ENCODE results near the gene SUGCT.

SUGCT gene

GRCh38 chr7:40873248-40873647, 738.4 kb downstream of the SUGCT start:
- H3K27me3 Mint-ChIP-seq, result no peaks in the 10 kb centered on the region

GRCh38 chr7:40874756-40875155, 740.0 kb downstream of the SUGCT start:
- Mint-ChIP-seq H3K27me3 (no peaks in the 10 kb centered on the region), H3K9me3 (peaks cover 2% of the 10 kb centered on the region), H3K27ac (no peak overlapping the region), H3K4me3 (no peak overlapping the region), H3K36me3 (no peaks in the 10 kb centered on the region), H3K4me1 (no peaks in the 10 kb centered on the region)
- ATAC-seq, result no peak

More at GRCh38 chr7:40873248-40873647, 738.4 kb downstream of the SUGCT start:
- H3K4me3 Mint-ChIP-seq, result no peak overlapping the region
- no peaks in the 10 kb centered on the region for H3K4me1 Mint-ChIP-seq
- no peak for ATAC-seq
- H3K9me3 Mint-ChIP-seq, result peaks cover 2% of the 10 kb centered on the region
- no peak overlapping the region for H3K27ac Mint-ChIP-seq
- no peaks in the 10 kb centered on the region for H3K36me3 Mint-ChIP-seq

- H3K4me1 Mint-ChIP-seq, result no peaks in the 10 kb centered on the region
- H3K9me3 Mint-ChIP-seq, result no peaks in the 10 kb centered on the region
- no peak overlapping the region for H3K4me3 Mint-ChIP-seq
- H3K27ac Mint-ChIP-seq, result no peak overlapping the region
- H3K27me3 Mint-ChIP-seq, result no peaks in the 10 kb centered on the region
- ATAC-seq, result no peak
- no peaks in the 10 kb centered on the region for H3K36me3 Mint-ChIP-seq
Measured at GRCh38 chr7:40876601-40877000, 741.8 kb downstream of the SUGCT start.

- Mint-ChIP-seq H3K27me3 (no peaks in the 10 kb centered on the region), H3K27ac (no peak overlapping the region), H3K4me1 (no peaks in the 10 kb centered on the region), H3K4me3 (no peak overlapping the region), H3K9me3 (no peaks in the 10 kb centered on the region), H3K36me3 (no peaks in the 10 kb centered on the region)
- ATAC-seq, result no peak
Measured at GRCh38 chr7:40879941-40880543, 745.2 kb downstream of the SUGCT start.

DNA sequence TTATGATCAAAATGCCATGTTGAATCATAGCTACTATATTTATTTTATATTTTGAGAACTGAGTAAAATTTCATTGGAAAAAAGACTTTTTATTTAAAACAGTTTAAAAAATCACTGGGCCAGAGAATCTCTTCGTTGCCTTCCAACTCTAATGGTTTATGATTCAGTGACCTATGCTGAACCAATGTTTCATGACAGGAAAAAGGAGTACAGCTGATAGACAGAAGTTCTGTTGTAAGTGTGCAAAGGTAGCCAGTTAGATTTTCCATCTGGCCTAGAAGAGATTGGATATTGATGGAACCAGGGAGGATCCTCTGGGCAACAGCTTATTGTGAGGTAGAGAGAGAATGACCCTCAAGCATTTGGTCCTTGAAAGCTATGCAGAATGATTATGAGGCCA, 745.8 kb downstream of the SUGCT start:
- Mint-ChIP-seq H3K27ac (no peak overlapping the region), H3K9me3 (no peaks in the 10 kb centered on the region), H3K4me1 (no peaks in the 10 kb centered on the region), H3K27me3 (no peaks in the 10 kb centered on the region), H3K4me3 (no peak overlapping the region), H3K36me3 (no peaks in the 10 kb centered on the region)
- ATAC-seq, result no peak

- Mint-ChIP-seq H3K27ac (no peak overlapping the region), H3K27me3 (no peaks in the 10 kb centered on the region), H3K36me3 (no peaks in the 10 kb centered on the region), H3K4me1 (no peaks in the 10 kb centered on the region), H3K9me3 (no peaks in the 10 kb centered on the region), H3K4me3 (no peak overlapping the region)
- no peak for ATAC-seq
Measured at GRCh38 chr7:40881405-40881926, 746.7 kb downstream of the SUGCT start.

DNA sequence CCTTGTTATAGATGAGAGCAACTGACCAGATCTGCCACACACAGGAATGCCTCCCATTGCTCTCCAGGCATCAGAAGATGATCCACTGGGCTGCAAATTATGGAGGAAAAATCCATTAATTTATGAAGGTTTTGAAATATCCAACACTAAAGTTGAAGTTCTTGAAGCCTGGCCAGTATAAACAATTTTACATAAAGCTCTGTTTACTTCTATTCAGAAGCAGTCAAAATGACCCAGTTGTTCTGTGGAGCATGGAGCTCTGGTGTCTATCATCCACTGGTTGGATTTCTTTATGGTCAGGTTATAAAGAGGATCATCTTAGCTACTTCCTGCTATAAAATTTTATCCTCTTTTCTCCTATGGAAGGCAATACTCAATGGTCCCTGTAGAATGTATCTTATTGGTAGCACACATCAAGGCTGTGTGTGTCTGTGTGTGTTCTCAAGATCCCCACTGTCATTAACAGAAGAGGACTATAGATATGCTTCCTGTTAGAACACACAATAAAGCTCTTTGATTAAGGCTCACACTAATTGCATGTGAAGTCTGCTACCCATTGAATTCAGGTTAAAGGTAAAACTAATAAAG, 747.4 kb downstream of the SUGCT start:
- Mint-ChIP-seq H3K4me3 (no peak overlapping the region), H3K27me3 (no peaks in the 10 kb centered on the region), H3K9me3 (no peaks in the 10 kb centered on the region), H3K4me1 (no peaks in the 10 kb centered on the region), H3K27ac (no peak overlapping the region), H3K36me3 (no peaks in the 10 kb centered on the region)
- ATAC-seq, result no peak

GRCh38 chr7:40883826-40884225, 749.0 kb downstream of the SUGCT start:
- Mint-ChIP-seq H3K4me1 (no peaks in the 10 kb centered on the region), H3K27ac (no peak overlapping the region), H3K4me3 (no peak overlapping the region), H3K27me3 (no peaks in the 10 kb centered on the region), H3K9me3 (no peaks in the 10 kb centered on the region), H3K36me3 (no peaks in the 10 kb centered on the region)
- no peak for ATAC-seq

DNA sequence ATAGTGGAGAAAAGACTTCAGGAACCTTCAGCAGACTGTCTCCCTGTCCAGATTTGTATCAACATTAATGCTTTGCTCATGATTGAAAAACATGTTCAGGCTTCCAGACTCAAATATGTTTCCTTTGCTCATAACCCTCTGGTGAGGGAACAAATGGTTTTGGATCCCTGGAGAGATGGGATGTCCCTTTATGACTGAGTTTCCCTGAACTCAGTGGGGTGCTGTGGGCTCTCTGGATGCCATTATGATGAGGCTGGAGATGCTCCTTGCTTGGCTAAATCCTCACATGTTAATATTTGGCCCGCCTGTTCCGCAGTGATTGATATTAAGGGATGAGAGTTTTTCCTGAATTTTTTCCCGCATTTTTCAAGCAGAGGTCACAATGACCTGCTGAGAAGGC, 749.4 kb downstream of the SUGCT start:
- Mint-ChIP-seq H3K9me3 (no peaks in the 10 kb centered on the region), H3K4me3 (no peak overlapping the region), H3K27me3 (no peaks in the 10 kb centered on the region), H3K27ac (no peak overlapping the region), H3K36me3 (no peaks in the 10 kb centered on the region), H3K4me1 (no peaks in the 10 kb centered on the region)
- ATAC-seq, result no peak

GRCh38 chr7:40885503-40885902, 750.7 kb downstream of the SUGCT start:
- H3K36me3 Mint-ChIP-seq, result no peaks in the 10 kb centered on the region
- no peak overlapping the region for H3K4me3 Mint-ChIP-seq
- no peaks in the 10 kb centered on the region for H3K4me1 Mint-ChIP-seq
- H3K9me3 Mint-ChIP-seq, result peaks cover 1% of the 10 kb centered on the region
- no peak for ATAC-seq
- H3K27me3 Mint-ChIP-seq, result no peaks in the 10 kb centered on the region
- no peak overlapping the region for H3K27ac Mint-ChIP-seq

- Mint-ChIP-seq H3K4me1 (no peaks in the 10 kb centered on the region), H3K36me3 (no peaks in the 10 kb centered on the region), H3K27me3 (no peaks in the 10 kb centered on the region), H3K9me3 (peaks cover 11% of the 10 kb centered on the region), H3K4me3 (no peak overlapping the region), H3K27ac (no peak overlapping the region)
- ATAC-seq, result no peak
Measured at GRCh38 chr7:40887099-40887498, 752.3 kb downstream of the SUGCT start.

GRCh38 chr7:40888499-40888898, 753.7 kb downstream of the SUGCT start:
- Mint-ChIP-seq H3K27me3 (no peaks in the 10 kb centered on the region), H3K36me3 (no peaks in the 10 kb centered on the region), H3K4me1 (no peaks in the 10 kb centered on the region), H3K4me3 (no peak overlapping the region), H3K27ac (no peak overlapping the region), H3K9me3 (peaks cover 13% of the 10 kb centered on the region)
- ATAC-seq, result no peak

DNA sequence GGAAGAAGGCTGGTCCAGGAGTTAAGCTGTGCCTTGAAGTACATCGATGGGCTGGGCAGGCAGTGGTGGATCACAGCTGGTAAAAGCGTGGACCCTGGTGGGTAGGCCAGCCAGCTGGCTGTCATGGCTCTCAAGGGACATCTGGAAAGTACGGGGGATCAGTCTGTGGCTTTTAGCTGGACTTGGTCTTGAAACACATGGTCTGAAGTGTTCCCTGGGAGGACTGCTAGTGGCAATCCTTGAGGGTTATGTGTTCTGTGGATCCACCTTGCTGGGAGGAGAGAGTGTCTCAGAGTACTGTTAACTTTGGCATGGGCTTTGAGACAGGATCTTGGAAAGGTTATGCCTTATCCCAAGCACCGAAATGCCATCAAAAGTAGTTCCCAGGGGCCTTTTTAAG, 754.3 kb downstream of the SUGCT start:
- Mint-ChIP-seq H3K27me3 (no peaks in the 10 kb centered on the region), H3K36me3 (no peaks in the 10 kb centered on the region)

GRCh38 chr7:40889539-40889938, 754.7 kb downstream of the SUGCT start:
- H3K4me3 Mint-ChIP-seq, result no peak overlapping the region
- H3K4me1 Mint-ChIP-seq, result no peaks in the 10 kb centered on the region
- no peak for ATAC-seq
- no peaks in the 10 kb centered on the region for H3K27me3 Mint-ChIP-seq
- peaks cover 13% of the 10 kb centered on the region for H3K9me3 Mint-ChIP-seq
- no peaks in the 10 kb centered on the region for H3K36me3 Mint-ChIP-seq
- no peak overlapping the region for H3K27ac Mint-ChIP-seq

More for the DNA sequence above, 754.3 kb downstream of the SUGCT start:
- Mint-ChIP-seq H3K4me3 (no peak overlapping the region), H3K27ac (no peak overlapping the region), H3K9me3 (peaks cover 13% of the 10 kb centered on the region), H3K4me1 (no peaks in the 10 kb centered on the region)
- ATAC-seq, result no peak

DNA sequence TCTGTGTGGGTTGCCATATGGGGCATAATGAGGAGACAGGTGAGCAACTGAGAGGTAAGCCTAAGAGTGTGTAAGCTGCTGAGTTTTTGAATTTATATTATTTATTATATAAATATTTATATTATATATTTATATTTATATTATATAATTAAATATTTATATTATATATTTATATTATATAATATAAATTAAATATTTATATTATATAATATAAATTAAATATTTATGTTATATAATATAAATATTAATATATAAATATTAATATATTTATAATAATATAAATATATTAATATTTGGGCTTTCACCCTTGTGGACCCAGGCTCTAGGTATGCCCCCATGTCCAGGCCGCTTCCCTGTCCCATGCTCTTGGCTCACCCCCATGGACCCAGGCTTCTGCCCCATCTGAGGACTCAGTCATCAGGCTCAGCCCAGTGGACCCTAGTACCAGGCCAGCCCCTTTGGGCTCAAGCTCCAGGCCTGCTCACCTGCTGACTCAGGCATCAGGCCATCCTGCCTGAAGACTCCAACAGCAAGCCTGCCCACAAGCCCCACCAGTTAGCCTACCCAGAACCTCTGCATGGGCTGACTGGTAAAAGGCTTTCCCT, 755.4 kb downstream of the SUGCT start:
- H3K4me3 Mint-ChIP-seq, result no peak overlapping the region
- no peaks in the 10 kb centered on the region for H3K27me3 Mint-ChIP-seq
- ATAC-seq, result no peak
- no peaks in the 10 kb centered on the region for H3K4me1 Mint-ChIP-seq
- H3K36me3 Mint-ChIP-seq, result no peaks in the 10 kb centered on the region
- H3K27ac Mint-ChIP-seq, result no peak overlapping the region
- H3K9me3 Mint-ChIP-seq, result peaks cover 15% of the 10 kb centered on the region

GRCh38 chr7:40891232-40891631, 756.4 kb downstream of the SUGCT start:
- no peak overlapping the region for H3K4me3 Mint-ChIP-seq
- no peak for ATAC-seq
- no peaks in the 10 kb centered on the region for H3K36me3 Mint-ChIP-seq
- no peaks in the 10 kb centered on the region for H3K27me3 Mint-ChIP-seq
- no peak overlapping the region for H3K27ac Mint-ChIP-seq
- no peaks in the 10 kb centered on the region for H3K4me1 Mint-ChIP-seq
- H3K9me3 Mint-ChIP-seq, result peaks cover 15% of the 10 kb centered on the region
